Thyroid gland (tissue), 4 donors: ENCODE data around the gene ISG15.

Experiments used
- CTCF ChIP-seq, 6 experiments: fragments of 200-600 bp in 3 of 6; fragments of 450-650 bp in 3 of 6; sonication (generic) in 3 of 6; IDR thresholded peaks; one replicate each; pipeline ENCODE4 v1.5.1; 2016 to 2019; ENCODE audit warnings: antibody characterized with exemption in 6 of 6, mild to moderate bottlenecking in 2 of 6, inconsistent platforms in 1 of 6, moderate library complexity in 1 of 6
- POLR2A ChIP-seq, 2 donors: fragments of 450-650 bp; IDR thresholded peaks; one replicate each; pipeline ENCODE4 v1.6.1; 2017; ENCODE audit warnings: antibody characterized with exemption in 2 of 2, mild to moderate bottlenecking in 2 of 2, moderate library complexity in 1 of 2

DNA sequence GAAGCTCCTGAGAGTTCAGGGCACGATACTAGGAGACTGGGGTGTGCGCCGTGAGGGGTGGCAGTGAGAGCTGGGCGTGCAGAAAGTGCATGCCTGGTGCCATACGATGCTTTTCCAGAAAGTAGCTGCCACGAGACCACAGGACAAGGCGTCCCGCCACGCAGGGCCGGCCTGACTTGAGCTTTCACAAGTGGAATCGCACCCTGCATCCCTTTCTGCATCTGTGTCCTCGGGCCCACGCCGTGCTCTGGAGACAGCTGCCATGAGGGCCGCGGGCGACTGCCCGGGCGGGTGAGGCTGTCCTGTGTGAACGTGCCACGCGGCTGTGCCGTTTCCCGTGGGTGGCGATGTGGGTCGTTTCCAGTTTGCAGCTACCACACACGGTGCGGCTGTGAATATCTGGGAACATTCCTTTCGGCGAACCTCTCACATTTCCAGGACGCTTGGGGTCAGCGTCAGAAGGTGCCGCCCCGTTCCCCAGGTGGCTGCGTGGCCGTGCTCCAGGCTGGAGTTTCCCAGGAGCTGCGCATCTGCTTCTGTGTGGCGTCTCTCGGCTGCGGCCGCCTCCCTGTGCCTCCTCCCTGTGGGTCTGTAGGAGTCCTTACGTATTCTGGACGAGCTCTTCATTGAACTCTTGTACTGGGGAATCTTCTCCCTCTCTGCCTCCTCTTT is 30.4 kb upstream of the ISG15 start:
- TF ChIP-seq CTCF (IDR thresholded peaks at IDR 0.05) (no peak), POLR2A (IDR thresholded peaks at IDR 0.05) (no peak)
